ENCODE results near the gene SNX19.

The SNX19 gene, protein sequence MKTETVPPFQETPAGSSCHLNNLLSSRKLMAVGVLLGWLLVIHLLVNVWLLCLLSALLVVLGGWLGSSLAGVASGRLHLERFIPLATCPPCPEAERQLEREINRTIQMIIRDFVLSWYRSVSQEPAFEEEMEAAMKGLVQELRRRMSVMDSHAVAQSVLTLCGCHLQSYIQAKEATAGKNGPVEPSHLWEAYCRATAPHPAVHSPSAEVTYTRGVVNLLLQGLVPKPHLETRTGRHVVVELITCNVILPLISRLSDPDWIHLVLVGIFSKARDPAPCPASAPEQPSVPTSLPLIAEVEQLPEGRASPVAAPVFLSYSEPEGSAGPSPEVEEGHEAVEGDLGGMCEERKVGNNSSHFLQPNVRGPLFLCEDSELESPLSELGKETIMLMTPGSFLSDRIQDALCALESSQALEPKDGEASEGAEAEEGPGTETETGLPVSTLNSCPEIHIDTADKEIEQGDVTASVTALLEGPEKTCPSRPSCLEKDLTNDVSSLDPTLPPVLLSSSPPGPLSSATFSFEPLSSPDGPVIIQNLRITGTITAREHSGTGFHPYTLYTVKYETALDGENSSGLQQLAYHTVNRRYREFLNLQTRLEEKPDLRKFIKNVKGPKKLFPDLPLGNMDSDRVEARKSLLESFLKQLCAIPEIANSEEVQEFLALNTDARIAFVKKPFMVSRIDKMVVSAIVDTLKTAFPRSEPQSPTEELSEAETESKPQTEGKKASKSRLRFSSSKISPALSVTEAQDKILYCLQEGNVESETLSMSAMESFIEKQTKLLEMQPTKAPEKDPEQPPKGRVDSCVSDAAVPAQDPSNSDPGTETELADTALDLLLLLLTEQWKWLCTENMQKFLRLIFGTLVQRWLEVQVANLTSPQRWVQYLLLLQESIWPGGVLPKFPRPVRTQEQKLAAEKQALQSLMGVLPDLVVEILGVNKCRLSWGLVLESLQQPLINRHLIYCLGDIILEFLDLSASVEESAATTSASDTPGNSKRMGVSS

DNA sequence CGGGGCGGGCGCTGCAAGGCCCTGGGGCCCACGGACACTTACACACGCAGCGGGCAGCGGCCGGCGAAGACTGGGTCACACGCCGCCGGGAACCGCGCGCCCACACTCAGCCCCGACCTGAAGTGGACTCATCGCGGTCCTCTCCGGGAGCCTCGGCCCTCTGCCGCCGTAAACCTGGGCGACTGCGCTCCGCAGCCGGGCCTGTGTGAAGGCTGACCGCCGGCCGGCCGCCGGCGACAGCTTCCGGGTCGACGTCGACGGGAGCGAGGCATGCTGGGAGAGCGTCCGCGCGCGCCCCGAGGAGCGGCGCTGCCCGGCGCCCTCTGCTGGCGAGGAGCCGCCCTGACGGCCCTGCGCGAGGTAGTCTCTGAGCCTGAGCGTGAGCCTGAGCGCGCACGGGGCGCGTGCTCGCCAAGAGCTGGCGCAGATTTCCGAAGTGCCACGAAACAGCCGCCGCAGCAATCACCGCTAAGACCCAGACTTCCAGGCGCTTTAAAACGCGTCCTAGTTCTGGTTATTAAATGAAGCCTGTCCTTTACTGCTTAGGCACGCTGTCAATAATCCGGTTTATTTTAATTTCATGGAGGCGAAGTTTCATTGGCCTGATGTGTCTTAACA is at the start of gene SNX19:
TSS of gene SNX19 (minus strand) at position 242 of the 618 bp plus-strand sequence. CDS start 540 bp downstream, outside the sequence.
- Histone ChIP-seq H3K4me1 (ENCODE audit: control insufficient read depth, insufficient read depth, low read length) (peaks cover 24% of the 10 kb centered on the region), H3K4me3 (ENCODE audit: low read depth, low read length) (peak within 1 kb of the TSS; percentile 96), H3K9ac (ENCODE audit: low read length) (peak within 1 kb of the TSS; percentile 92), H3K27ac (ENCODE audit: low read depth, low read length) (peak within 1 kb of the TSS; percentile 90), H3K36me3 (ENCODE audit: control insufficient read depth, insufficient read depth, low read length) (peaks cover 26% of the 10 kb centered on the region), H3K9me3 (ENCODE audit: control insufficient read depth, insufficient read depth, low read depth, low read length) (no peaks in the 10 kb centered on the region), H3K27me3 (ENCODE audit: control insufficient read depth, insufficient read depth, low read length) (peaks cover 18% of the 10 kb centered on the region)

DNA sequence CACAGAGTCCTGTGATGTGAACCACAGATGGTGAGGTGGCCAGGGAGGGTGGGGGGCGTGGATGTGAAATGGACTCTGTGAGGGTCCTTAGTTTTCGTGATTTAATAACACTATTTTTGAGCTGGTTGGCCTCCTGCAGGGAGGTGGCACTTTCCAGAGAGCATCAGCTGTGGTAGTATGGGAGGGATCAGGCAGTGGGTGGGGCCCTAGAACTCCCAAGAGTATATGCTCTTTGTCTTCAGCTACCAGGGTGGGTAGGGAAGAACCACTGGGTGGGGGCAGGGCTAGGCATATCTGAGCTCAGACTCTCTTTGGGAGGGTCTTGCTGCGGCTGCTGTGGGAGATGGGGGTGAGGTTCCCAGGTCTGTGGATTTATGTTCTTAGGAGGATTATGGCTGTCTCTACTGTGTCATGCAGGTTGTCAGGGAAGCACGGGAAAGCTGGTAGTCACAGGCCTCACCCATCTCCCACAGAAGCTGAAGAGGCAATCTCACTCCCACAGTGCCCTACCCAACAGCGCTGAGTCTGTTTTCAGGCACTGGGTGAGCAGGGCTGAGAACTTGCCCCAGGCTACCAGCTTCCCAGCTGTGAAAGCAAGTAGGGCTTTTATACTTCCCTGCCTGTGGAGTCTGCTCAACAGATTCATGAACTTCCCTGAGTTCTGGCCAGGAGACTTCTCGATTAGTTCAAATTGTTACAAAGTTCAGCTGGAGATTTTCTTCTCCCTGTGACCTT is 47.9 kb upstream of the SNX19 start:
- no peak overlapping the region for H3K27ac ChIP-seq (ENCODE audit: low read depth, low read length)
- no peak overlapping the region; the same call in 1 of the 2 replicates for H3K4me3 ChIP-seq (ENCODE audit: low read depth, low read length)
- no peaks in the 10 kb centered on the region; the same call in 1 of the 2 replicates for H3K4me1 ChIP-seq (ENCODE audit: control insufficient read depth, insufficient read depth, low read length)
- H3K9ac ChIP-seq (ENCODE audit: low read length) = no peak overlapping the region
- no peaks in the 10 kb centered on the region for H3K36me3 ChIP-seq (ENCODE audit: control insufficient read depth, insufficient read depth, low read length)
- peaks cover 6% of the 10 kb centered on the region; the same call in 1 of the 2 replicates for H3K9me3 ChIP-seq (ENCODE audit: control insufficient read depth, insufficient read depth, low read depth, low read length)
- H3K27me3 ChIP-seq (ENCODE audit: control insufficient read depth, insufficient read depth, low read length) = no peaks in the 10 kb centered on the region

DNA sequence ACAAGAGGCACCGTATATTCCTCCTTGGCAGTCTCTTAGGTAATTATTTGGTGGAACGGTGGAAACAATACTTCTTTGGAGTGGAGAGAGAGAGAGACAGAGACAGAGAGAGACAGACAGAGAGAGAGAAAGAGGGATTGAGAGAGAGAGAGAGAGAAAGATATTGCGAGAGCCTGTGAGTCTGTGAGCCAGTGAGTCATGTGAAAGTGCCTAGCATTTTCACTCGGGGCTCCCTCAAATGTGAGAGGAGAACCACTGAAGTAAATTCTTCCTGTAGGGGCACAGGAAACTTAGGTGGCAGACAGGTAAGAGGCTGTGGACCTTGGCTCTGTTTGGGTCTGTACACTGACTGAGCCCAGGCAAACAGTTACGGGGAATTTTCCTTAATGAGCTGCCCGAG is 31.6 kb upstream of the SNX19 start:
- Histone ChIP-seq H3K27ac (ENCODE audit: low read depth, low read length) (no peak overlapping the region), H3K27me3 (ENCODE audit: control insufficient read depth, insufficient read depth, low read length) (peaks cover 4% of the 10 kb centered on the region; the same call in 1 of the 2 replicates), H3K36me3 (ENCODE audit: control insufficient read depth, insufficient read depth, low read length) (no peaks in the 10 kb centered on the region)

DNA sequence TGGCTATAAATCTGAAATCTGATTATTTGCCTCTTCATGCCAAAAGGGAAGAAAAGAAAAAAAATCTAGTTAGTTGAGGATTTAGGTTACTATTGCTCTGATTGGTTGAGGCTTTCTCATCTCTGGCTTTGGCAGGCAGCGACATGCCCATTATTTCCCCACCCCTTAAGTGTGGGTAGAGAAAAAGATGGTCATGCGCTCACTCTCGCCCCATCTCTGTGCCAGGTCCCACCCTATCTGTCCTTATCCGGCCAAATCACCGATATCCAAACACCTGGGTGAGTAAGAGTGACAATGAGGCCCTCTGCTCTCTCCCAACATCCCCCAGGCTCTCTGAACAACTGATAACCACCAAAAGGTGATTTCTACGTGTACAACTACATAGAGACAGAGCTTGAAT is 31.2 kb upstream of the SNX19 start:
- Histone ChIP-seq H3K36me3 (ENCODE audit: control insufficient read depth, insufficient read depth, low read length) (no peaks in the 10 kb centered on the region), H3K9me3 (ENCODE audit: control insufficient read depth, insufficient read depth, low read depth, low read length) (no peaks in the 10 kb centered on the region), H3K4me1 (ENCODE audit: control insufficient read depth, insufficient read depth, low read length) (0 out of 2 replicates have a peak, but pooled peaks cover 3% of the 10 kb centered on the region), H3K4me3 (ENCODE audit: low read depth, low read length) (no peak overlapping the region), H3K27ac (ENCODE audit: low read depth, low read length) (no peak overlapping the region), H3K9ac (ENCODE audit: low read length) (no peak overlapping the region), H3K27me3 (ENCODE audit: control insufficient read depth, insufficient read depth, low read length) (peaks cover 4% of the 10 kb centered on the region; the same call in 1 of the 2 replicates)

More for the DNA sequence above, 31.6 kb upstream of the SNX19 start:
- H3K4me1 ChIP-seq (ENCODE audit: control insufficient read depth, insufficient read depth, low read length) = 0 out of 2 replicates have a peak, but pooled peaks cover 3% of the 10 kb centered on the region
- H3K9me3 ChIP-seq (ENCODE audit: control insufficient read depth, insufficient read depth, low read depth, low read length) = no peaks in the 10 kb centered on the region
- H3K4me3 ChIP-seq (ENCODE audit: low read depth, low read length) = no peak overlapping the region
- no peak overlapping the region for H3K9ac ChIP-seq (ENCODE audit: low read length)

DNA sequence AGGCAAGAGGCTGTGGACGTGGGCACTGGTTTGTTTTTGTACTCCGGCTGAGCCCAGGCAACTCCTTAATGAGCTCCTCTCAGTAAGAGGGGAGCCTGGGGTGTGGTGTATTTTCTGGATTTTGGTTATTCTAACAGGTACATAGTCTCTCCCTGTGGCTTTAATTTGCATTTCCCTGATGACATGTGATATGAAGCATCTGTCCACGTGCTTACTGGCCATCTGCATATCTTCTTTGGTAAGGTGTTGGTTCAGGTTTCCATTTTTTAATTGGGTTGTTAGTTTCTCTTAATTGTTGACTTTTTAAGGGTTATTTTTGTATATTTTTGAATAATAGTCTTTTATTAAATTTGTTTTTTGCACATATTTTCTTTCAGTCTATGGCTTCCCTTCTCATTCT is 30.8 kb upstream of the SNX19 start:
- Histone ChIP-seq H3K27ac (ENCODE audit: low read depth, low read length) (no peak overlapping the region), H3K9ac (ENCODE audit: low read length) (no peak overlapping the region), H3K9me3 (ENCODE audit: control insufficient read depth, insufficient read depth, low read depth, low read length) (no peaks in the 10 kb centered on the region), H3K36me3 (ENCODE audit: control insufficient read depth, insufficient read depth, low read length) (no peaks in the 10 kb centered on the region), H3K4me1 (ENCODE audit: control insufficient read depth, insufficient read depth, low read length) (0 out of 2 replicates have a peak, but pooled peaks cover 3% of the 10 kb centered on the region), H3K27me3 (ENCODE audit: control insufficient read depth, insufficient read depth, low read length) (peaks cover 4% of the 10 kb centered on the region; the same call in 1 of the 2 replicates), H3K4me3 (ENCODE audit: low read depth, low read length) (no peak overlapping the region)

DNA sequence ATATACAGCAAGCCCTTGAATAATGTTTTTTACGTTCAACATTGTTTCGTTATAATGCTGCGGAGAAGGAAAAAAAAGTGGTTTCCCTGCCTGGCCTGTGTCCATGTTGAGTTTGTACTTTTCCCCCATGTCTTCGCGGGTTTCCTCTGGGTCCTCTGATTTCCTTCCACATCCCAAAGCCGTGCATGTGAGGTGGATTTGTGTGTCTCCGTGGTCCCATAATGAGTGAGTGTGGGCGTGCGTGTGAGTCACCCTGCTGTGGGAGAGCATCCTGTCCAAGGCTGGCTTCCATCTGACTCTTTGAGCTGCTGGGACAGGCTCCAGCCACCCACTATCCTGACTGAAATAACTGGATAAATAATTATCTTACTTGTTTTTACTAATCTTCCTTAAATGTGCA is 29.6 kb upstream of the SNX19 start:
- Histone ChIP-seq H3K27me3 (ENCODE audit: control insufficient read depth, insufficient read depth, low read length) (peaks cover 4% of the 10 kb centered on the region; the same call in 1 of the 2 replicates), H3K27ac (ENCODE audit: low read depth, low read length) (no peak overlapping the region), H3K4me1 (ENCODE audit: control insufficient read depth, insufficient read depth, low read length) (0 out of 2 replicates have a peak, but pooled peaks cover under 1% of the 10 kb centered on the region), H3K9ac (ENCODE audit: low read length) (no peak overlapping the region), H3K4me3 (ENCODE audit: low read depth, low read length) (no peak overlapping the region), H3K36me3 (ENCODE audit: control insufficient read depth, insufficient read depth, low read length) (no peaks in the 10 kb centered on the region), H3K9me3 (ENCODE audit: control insufficient read depth, insufficient read depth, low read depth, low read length) (no peaks in the 10 kb centered on the region)

DNA sequence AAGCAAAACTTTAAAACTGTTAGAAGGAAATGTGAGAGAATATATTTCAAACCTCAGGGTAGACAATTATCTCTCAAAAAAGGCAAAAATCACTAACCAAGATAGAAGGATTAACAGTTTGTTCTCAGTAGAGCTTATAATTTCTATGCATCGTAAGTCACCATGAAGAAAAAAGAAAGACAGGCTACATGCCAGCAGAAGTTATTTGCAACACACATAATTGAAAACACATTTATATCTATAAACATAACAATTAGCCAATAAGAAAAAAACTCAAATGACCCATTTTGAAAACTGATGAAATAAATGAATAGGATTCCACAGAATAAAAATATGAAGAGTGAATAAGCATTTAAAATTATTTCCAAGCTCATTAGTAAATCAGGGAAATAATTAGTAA is 24.4 kb upstream of the SNX19 start:
- H3K36me3 ChIP-seq (ENCODE audit: control insufficient read depth, insufficient read depth, low read length) = no peaks in the 10 kb centered on the region
- H3K4me1 ChIP-seq (ENCODE audit: control insufficient read depth, insufficient read depth, low read length) = no peaks in the 10 kb centered on the region

DNA sequence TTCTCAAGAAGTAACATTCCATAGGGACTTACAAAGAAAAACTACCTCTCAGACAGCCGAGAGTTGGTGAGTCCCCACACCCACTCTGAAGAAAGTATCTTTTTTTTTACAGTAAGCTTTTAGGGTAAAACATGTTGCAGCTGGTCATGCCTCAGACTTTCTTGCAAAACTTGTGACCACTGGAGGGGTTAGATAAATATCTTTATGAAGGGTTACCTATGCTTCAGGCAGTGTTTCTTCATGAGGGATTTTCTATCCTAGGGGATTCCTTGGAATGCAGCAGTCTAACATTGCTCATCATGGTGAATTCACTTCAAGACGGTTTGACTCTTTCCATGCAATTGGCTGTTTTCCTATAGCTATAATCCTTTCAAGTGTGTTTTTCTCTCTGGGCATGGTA is 20.8 kb upstream of the SNX19 start:
- no peak overlapping the region for H3K27ac ChIP-seq (ENCODE audit: low read depth, low read length)
- no peaks in the 10 kb centered on the region for H3K4me1 ChIP-seq (ENCODE audit: control insufficient read depth, insufficient read depth, low read length)
- no peak overlapping the region for H3K9ac ChIP-seq (ENCODE audit: low read length)
- no peaks in the 10 kb centered on the region for H3K36me3 ChIP-seq (ENCODE audit: control insufficient read depth, insufficient read depth, low read length)
- no peak overlapping the region for H3K4me3 ChIP-seq (ENCODE audit: low read depth, low read length)
- no peaks in the 10 kb centered on the region for H3K27me3 ChIP-seq (ENCODE audit: control insufficient read depth, insufficient read depth, low read length)
- no peaks in the 10 kb centered on the region for H3K9me3 ChIP-seq (ENCODE audit: control insufficient read depth, insufficient read depth, low read depth, low read length)

More for the DNA sequence above, 24.4 kb upstream of the SNX19 start:
- Histone ChIP-seq H3K27me3 (ENCODE audit: control insufficient read depth, insufficient read depth, low read length) (no peaks in the 10 kb centered on the region), H3K27ac (ENCODE audit: low read depth, low read length) (no peak overlapping the region), H3K4me3 (ENCODE audit: low read depth, low read length) (no peak overlapping the region), H3K9ac (ENCODE audit: low read length) (no peak overlapping the region), H3K9me3 (ENCODE audit: control insufficient read depth, insufficient read depth, low read depth, low read length) (no peaks in the 10 kb centered on the region)

DNA sequence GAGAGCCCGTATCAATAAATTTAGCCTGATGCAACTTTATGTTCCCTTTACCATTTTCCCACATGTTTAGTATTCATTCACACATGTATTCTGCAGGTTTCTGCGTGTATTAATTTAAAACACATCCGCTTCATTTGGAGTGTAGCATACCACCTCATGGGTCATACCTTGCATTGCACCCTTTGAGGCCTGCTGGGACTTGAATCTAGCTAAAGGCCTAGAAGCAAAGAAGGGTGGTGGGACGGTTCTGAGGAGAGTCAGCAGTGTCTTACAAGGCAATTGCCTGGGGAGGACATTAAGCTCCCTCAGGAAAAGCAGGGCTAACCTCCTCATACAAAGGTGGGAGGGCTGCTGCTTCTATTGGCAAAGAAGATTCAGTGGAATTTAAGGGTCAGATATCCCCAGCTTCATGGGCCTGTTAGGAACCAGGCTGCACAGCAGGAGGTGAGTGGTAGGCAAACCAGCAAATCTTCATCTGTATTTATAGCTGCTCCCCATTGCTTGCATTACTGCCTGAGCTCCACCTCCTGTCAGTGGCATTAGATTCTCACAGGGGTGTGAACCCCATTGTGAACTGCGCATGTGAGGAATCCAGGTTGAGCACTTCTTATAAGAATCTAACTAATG is 15.9 kb upstream of the SNX19 start:
- H3K4me1 ChIP-seq (ENCODE audit: control insufficient read depth, insufficient read depth, low read length) = no peaks in the 10 kb centered on the region
- H3K27me3 ChIP-seq (ENCODE audit: control insufficient read depth, insufficient read depth, low read length) = no peaks in the 10 kb centered on the region
- H3K9me3 ChIP-seq (ENCODE audit: control insufficient read depth, insufficient read depth, low read depth, low read length) = no peaks in the 10 kb centered on the region
- no peak overlapping the region for H3K4me3 ChIP-seq (ENCODE audit: low read depth, low read length)
- no peaks in the 10 kb centered on the region for H3K36me3 ChIP-seq (ENCODE audit: control insufficient read depth, insufficient read depth, low read length)
- no peak overlapping the region for H3K9ac ChIP-seq (ENCODE audit: low read length)
- H3K27ac ChIP-seq (ENCODE audit: low read depth, low read length) = no peak overlapping the region

DNA sequence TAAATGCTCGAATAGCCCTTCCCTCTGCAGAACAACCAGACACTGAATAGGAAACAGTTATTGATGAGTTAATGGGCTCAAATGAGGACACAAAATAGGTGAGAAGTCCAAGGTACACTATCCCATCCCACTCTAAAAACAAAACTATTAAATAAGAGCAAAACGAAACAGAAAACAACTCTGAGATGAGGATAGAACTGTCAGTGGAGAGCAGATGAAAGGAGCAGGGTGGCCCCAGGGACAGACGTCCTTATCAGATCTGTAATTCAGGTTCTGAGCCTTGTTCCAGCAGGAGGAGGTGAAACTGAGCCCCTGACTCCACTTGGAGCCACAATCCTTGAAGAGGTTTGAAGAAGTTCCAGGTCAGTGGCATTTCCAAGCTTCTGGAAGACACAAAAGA is 8.5 kb upstream of the SNX19 start:
- Histone ChIP-seq H3K27me3 (ENCODE audit: control insufficient read depth, insufficient read depth, low read length) (no peaks in the 10 kb centered on the region), H3K27ac (ENCODE audit: low read depth, low read length) (no peak overlapping the region), H3K4me3 (ENCODE audit: low read depth, low read length) (no peak overlapping the region), H3K9me3 (ENCODE audit: control insufficient read depth, insufficient read depth, low read depth, low read length) (no peaks in the 10 kb centered on the region), H3K4me1 (ENCODE audit: control insufficient read depth, insufficient read depth, low read length) (peaks cover 12% of the 10 kb centered on the region), H3K36me3 (ENCODE audit: control insufficient read depth, insufficient read depth, low read length) (no peaks in the 10 kb centered on the region), H3K9ac (ENCODE audit: low read length) (no peak overlapping the region)

All from HUES6 (cell line).